Stomach smooth muscle (tissue), 2 donors: ENCODE results near the gene FAM124A.

Source experiments
- H3K27ac ChIP-seq: one replicate; pipeline ENCODE4 v1.7.0; 2013; ENCODE audit warnings: mild to moderate bottlenecking, low read length, inconsistent platforms
- H3K27me3 ChIP-seq, 2 donors: one replicate each; pipeline ENCODE4 v1.7.0; 2013; ENCODE audit warnings: low read length in 2 of 2; ENCODE audit not compliant: insufficient read depth in 2 of 2, control insufficient read depth in 1 of 2
- H3K36me3 ChIP-seq, 2 donors: one replicate each; pipeline ENCODE4 v1.7.0; 2013; ENCODE audit warnings: low read length in 2 of 2; ENCODE audit not compliant: control insufficient read depth in 2 of 2, insufficient read depth in 2 of 2
- H3K4me1 ChIP-seq: one replicate; pipeline ENCODE4 v1.7.0; 2013; ENCODE audit warnings: low read length; ENCODE audit not compliant: control insufficient read depth, insufficient read depth
- H3K4me3 ChIP-seq, 2 donors: one replicate each; pipeline ENCODE4 v1.7.0; 2013; ENCODE audit warnings: low read length in 2 of 2
- H3K9ac ChIP-seq, 2 donors: one replicate each; pipeline ENCODE4 v1.7.0; 2013; ENCODE audit warnings: low read length in 2 of 2, mild to moderate bottlenecking in 1 of 2
- H3K9me3 ChIP-seq, 2 donors: one replicate each; pipeline ENCODE4 v1.7.0; 2013; ENCODE audit warnings: low read length in 2 of 2; ENCODE audit not compliant: control insufficient read depth in 2 of 2
- donor health status: healthy.
- donor health status: Pancreatic carcinoma.

FAM124A gene

DNA sequence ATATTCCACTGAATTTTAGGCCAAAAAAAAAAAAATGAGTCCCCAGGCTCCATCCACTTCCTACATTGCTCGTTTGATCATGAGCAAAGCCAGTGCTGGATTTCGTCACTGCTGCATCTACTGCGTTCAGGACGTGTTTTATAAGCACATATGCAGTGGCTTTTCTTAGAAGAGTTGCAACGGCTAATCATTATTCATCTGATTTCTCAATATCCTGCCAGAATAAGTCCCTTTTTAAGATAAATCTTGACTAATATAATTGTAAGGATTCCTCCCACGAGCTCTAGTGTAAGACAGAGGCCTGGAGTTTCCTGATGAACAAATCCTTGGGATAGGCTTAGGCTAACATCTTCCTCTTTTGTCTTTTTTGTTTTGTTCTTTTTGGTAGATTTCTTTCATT, 19.5 kb downstream of the FAM124A start:
- H3K9ac ChIP-seq = peak overlapping the region in 1 of 2 donors; percentile 46
- H3K4me1 ChIP-seq = peaks cover 44% of the 10 kb centered on the region
- H3K36me3 ChIP-seq = no peaks in the 10 kb centered on the region
- H3K27ac ChIP-seq = peak overlapping the region; percentile 70
- no peak overlapping the region for H3K4me3 ChIP-seq
- no peaks in the 10 kb centered on the region for H3K27me3 ChIP-seq
- no peaks in the 10 kb centered on the region for H3K9me3 ChIP-seq

DNA sequence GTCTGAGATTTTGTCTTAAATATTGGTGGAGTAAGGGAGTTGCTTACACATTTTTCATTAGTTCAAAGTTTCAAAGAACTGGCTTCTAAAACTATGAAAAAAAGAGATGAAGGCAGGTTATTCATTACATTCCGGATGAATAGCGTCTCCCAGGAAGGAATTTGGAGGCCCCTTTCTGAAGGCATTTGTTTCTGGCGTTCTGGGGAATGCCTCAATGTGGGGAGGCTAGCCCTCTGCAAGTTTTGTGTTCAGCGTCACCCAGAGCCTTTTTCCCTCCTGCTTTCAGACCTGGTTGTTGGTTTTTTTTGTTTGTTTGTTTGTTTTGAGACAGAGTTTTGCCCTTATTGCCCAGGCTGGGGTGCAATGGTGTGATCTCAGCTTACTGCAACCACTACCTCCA, 21.0 kb downstream of the FAM124A start:
- Histone ChIP-seq H3K4me3 (no peak overlapping the region), H3K27ac (peak overlapping the region; percentile 37)

DNA sequence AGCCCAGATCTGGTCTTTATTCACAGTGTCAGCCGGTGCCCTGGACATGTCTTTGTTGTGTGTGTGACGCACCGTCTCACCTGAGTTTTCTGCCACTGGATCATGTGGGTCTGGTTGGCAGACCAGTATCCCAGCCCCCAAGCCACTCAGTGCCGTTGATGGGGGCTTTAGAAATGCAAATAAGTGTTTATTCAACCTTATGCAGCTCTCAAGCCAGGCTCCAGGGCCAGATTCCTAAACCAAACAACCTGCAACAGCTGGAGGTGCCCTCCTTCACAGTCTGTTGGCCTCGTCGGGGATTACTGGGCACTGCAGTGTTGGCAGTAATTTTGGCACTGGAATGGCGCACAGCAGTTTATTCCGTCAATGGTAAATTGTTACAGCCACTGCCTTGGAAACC, 21.6 kb downstream of the FAM124A start:
- Histone ChIP-seq H3K27ac (peak overlapping the region; percentile 37), H3K9me3 (no peaks in the 10 kb centered on the region), H3K9ac (peak overlapping the region in 1 of 2 donors; percentile 24), H3K27me3 (no peaks in the 10 kb centered on the region), H3K4me3 (no peak overlapping the region), H3K4me1 (peaks cover 62% of the 10 kb centered on the region), H3K36me3 (no peaks in the 10 kb centered on the region)

More for the DNA sequence above, 21.0 kb downstream of the FAM124A start:
- no peaks in the 10 kb centered on the region for H3K9me3 ChIP-seq
- no peaks in the 10 kb centered on the region for H3K27me3 ChIP-seq
- no peak overlapping the region for H3K9ac ChIP-seq
- H3K36me3 ChIP-seq = no peaks in the 10 kb centered on the region
- H3K4me1 ChIP-seq = peaks cover 59% of the 10 kb centered on the region

DNA sequence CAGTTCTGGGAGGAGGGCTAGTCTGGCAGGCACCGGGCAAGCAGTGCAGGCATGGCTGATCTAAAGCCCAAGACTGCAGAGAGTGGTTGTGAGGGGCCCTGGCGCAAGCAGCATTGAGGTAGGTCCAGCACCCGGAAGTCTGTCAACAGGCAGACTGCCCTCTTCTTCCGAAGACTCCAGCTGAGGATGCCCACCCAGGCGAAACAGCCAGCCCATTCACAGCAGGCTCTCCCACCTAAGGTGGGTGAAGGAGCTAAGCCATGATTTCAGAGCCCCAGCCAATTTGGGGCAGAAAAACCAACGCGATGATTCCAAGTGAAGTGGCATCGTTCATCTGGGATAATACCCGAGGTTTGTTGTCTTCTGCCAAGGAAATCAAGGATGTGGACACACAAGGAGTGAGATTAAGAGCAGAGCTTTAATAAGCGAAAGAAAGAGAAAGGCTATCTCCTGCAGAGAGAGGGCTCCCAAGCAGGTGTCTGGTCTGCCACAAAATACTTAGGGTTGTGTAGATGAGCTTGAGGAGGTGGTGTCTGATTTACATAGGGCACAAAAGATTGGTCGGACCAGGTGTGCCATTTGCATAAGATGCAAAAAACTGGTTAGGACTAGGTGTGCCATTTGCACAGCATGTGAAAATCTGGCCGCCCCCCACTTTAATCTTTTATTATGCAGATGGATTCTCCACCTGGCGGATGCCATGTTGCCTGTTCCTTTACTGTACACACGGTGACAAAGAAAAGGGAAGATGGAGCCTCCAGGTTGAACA, 22.6 kb downstream of the FAM124A start:
- Histone ChIP-seq H3K27ac (peak overlapping the region; percentile 37), H3K4me3 (no peak overlapping the region), H3K36me3 (no peaks in the 10 kb centered on the region), H3K27me3 (no peaks in the 10 kb centered on the region), H3K9me3 (no peaks in the 10 kb centered on the region), H3K4me1 (peaks cover 62% of the 10 kb centered on the region), H3K9ac (no peak overlapping the region)

DNA sequence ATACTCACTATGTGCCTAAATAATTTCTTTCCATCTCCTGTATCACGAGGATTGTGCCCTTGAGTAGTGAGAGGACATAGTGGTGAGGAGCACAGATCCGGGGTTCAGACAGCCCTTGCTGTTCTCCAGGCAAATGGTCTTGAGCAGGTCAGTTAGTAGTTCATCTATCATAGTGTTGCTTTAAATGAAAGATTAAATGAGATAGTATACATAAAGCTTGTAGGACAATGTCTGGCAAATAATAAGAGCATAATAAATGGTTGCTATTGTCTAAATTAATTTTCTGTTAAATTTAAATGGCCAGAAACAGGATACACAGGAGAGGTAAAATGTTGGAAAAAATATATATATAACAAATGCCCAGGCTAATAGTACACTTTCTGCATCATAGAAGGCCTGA, 23.4 kb downstream of the FAM124A start:
- Histone ChIP-seq H3K9ac (no peak overlapping the region), H3K36me3 (no peaks in the 10 kb centered on the region), H3K4me3 (no peak overlapping the region), H3K9me3 (no peaks in the 10 kb centered on the region), H3K27me3 (no peaks in the 10 kb centered on the region), H3K4me1 (peaks cover 65% of the 10 kb centered on the region), H3K27ac (peak overlapping the region; percentile 76)

DNA sequence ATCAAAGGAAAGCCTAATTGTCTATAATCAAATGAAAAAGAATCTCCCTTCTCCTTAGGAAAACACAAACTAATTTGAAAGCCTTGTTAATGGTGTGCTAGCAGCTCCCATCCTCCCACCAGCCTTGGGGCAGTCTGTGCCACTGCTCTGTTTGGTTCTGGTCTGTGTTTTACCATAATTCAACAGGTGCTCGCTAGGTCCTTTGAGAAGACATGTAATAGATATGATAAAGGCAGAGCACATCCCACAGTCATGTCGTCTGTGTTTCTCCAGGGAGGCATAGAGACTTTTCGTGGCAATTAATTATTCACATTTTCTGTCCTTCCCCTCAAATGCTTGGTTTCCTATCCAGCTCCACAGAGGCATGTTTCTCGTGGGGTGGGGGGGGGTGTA, 23.8 kb downstream of the FAM124A start:
- Histone ChIP-seq H3K27ac (peak overlapping the region; percentile 76), H3K36me3 (no peaks in the 10 kb centered on the region), H3K9ac (peak overlapping the region in 1 of 2 donors; percentile 42), H3K4me1 (peaks cover 64% of the 10 kb centered on the region), H3K4me3 (peak overlapping the region in 1 of 2 donors; percentile 62), H3K9me3 (no peaks in the 10 kb centered on the region), H3K27me3 (no peaks in the 10 kb centered on the region)

DNA sequence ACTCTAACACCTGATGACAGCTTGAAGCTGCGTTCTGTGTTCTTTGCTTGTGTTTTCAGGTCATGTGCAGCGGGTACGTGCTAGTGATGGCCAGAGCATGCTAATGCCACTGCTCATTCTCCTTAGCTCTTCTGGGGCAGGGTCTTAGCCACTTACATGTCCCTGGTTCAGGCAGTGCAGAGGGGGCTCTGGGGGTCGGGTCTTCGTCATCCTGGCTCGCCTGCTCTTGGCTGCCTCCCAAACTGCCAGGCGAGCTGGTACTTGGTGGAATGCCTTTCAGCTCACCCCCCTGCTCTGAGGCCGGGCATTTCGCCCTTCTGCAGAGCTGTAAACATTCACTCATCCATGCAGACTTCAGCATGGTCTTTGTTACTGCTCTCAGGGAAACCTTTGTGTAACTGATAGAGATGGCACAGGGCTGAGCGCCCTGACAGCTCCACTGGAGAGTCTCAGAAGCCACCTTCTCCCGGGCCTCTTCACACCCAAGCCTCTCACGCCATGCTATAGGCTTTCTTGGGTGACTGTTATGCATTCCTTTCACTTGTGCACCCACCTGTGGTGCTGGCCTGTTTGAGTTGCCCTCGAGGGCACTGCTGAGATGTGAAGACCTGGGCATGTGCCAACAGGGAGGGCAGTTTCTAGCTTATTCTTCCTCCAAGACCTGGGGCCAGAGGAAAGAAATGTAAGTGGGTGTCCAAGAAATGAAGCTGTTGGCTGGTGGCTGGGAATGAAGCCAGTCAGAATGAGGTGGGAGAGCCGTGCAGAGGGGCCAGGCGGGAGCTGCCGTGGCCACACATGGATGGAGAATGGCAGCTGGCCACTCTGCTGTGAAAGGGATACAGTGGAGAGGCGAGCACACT, 24.4 kb downstream of the FAM124A start:
- H3K9me3 ChIP-seq = no peaks in the 10 kb centered on the region
- H3K4me3 ChIP-seq = peak overlapping the region; percentile 17 to 62
- H3K36me3 ChIP-seq = peaks cover under 1 to 2% of the 10 kb centered on the region in 2 donors
- H3K27ac ChIP-seq = peak overlapping the region; percentile 76
- no peaks in the 10 kb centered on the region for H3K27me3 ChIP-seq
- peaks cover 59% of the 10 kb centered on the region for H3K4me1 ChIP-seq
- H3K9ac ChIP-seq = peak overlapping the region in 1 of 2 donors; percentile 29

DNA sequence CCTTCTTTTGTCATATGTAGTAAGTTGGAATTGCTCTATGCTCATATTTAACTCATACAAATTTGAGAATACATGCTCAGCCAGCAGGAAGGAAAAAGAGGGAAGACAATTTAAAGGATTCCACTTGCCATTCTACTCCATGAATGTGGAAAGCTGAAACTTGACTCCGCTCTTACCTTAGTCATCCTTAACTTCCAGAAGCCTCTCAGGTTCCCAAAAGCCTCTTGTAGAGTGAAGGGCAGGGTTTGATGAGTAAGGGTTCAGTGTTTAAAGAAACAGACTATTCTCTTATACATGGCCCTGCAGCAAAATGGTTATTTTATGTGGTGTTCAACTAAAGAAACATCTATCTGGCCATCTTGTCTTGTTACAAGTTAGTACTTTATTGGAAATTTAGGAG, 27.1 kb downstream of the FAM124A start:
- H3K9ac ChIP-seq = no peak overlapping the region
- H3K9me3 ChIP-seq = no peaks in the 10 kb centered on the region
- H3K4me3 ChIP-seq = no peak overlapping the region
- H3K27me3 ChIP-seq = no peaks in the 10 kb centered on the region
- H3K27ac ChIP-seq = no peak overlapping the region
- H3K4me1 ChIP-seq = peaks cover 43% of the 10 kb centered on the region
- peaks cover 8 to 12% of the 10 kb centered on the region in 2 donors for H3K36me3 ChIP-seq

DNA sequence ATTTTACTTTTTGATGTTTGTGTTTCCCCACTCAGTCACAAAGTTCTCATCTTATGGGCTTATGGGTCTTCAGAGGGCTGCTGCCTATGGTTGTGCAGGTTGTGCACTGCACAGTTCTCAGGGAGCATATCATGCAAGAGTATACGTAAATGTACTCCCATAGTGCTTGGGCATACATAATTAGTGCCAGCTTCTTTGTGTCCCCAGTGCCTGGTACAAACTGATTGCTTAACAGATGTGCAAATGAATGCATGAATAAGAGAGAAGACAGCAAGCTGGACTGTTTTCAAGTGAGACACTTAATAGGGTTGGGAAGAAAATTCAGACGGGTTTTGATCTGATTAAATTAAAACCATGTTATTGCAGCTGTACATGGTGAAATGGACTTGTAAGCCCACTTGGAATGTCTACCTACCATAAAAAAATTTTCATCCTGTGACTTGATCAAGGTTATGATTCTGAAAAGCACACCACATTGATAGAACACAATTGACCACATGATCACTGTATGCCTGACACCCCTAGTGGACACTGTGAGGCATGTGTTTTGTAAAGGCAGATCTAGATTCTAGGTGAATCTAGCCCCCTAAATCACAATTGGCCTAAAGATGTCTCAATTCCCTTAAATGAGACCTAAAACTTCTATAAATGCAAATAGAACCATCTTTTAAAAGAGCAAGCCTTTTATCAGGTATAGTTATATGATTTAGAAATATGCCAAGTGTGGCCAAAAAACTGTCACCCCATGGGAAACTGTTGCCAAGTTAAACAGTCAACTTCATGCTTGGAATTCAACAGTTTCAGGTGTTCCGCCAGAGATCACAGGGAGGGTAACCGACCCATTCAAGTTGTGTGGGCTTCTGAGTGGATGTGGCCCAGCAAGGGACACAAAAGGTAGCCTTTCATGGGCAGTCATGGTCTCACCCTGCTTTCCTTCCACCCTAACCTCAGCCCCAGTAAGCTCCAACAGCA, 27.9 kb downstream of the FAM124A start:
- Histone ChIP-seq H3K27me3 (no peaks in the 10 kb centered on the region), H3K36me3 (peaks cover 8 to 12% of the 10 kb centered on the region in 2 donors), H3K4me1 (peaks cover 37% of the 10 kb centered on the region), H3K9me3 (no peaks in the 10 kb centered on the region), H3K4me3 (no peak overlapping the region), H3K27ac (peak overlapping the region; percentile 46), H3K9ac (no peak overlapping the region)

DNA sequence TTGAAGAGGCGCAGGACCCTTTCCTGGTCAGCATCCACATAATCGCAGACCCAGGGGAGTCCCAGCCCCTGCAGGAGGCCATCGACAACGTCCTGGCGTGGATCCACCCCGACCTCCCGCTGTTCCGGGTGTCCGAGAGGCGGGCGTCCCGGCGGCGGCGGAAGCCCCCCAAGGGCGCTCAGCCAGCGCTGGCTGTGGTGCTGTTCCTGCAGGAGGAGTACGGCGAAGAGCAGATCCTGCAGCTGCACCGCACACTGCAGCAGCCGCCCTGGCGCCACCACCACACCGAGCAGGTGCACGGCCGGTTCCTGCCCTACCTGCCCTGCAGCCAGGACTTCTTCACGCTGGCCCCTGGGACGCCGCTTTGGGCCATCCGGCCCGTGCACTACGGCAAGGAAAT, 29.3 kb downstream of the FAM124A start:
- H3K9ac ChIP-seq = no peak overlapping the region
- no peaks in the 10 kb centered on the region for H3K27me3 ChIP-seq
- H3K9me3 ChIP-seq = no peaks in the 10 kb centered on the region
- H3K4me1 ChIP-seq = peaks cover 32% of the 10 kb centered on the region
- no peak overlapping the region for H3K4me3 ChIP-seq
- H3K27ac ChIP-seq = peak overlapping the region; percentile 3
- H3K36me3 ChIP-seq = peaks cover 8 to 12% of the 10 kb centered on the region in 2 donors
